IMR-90 (cell line): ENCODE data around the gene ANGEL1. TPM values are rescaled to one million over a fixed set of nuclear protein-coding genes. Genes with fewer than 3 reads are reported as not detected.

Experiments
- ATAC-seq: fragments of 200-7000 bp; cut with Tn5 transposase; 2 replicates; pipeline ENCODE4 v1.9.1; 2020; ENCODE audit warnings: low read depth, mild to moderate bottlenecking, moderate library complexity
- BruUV-seq: library from RNA; stranded (reverse); fragments of 400-500 nt; replicated peaks from 2 replicates; lab custom pipeline; 2021; lab: Mats Ljungman, UMichigan
- CTCF ChIA-PET: fragments of 300-600 bp; formaldehyde crosslinking; extraction: SDS; loops from one replicate; lab custom pipeline; 2021; ENCODE audit warnings: antibody characterized with exemption; lab: Yijun Ruan, JAX
- POLR2A ChIA-PET: fragments of 300-600 bp; sonication (Branson Sonifier 250); formaldehyde crosslinking; loops from one replicate; lab custom pipeline; 2022; ENCODE audit warnings: antibody characterized with exemption; ENCODE audit not compliant: unreplicated experiment; lab: Charles Lee
- DNase-seq: peaks from one replicate; pipeline ENCODE4 v3.0.0; 2013
- H2AFZ ChIP-seq: replicated peaks from 2 replicates; pipeline ENCODE3; 2013; ENCODE audit warnings: low read length, mild to moderate bottlenecking; ENCODE audit not compliant: poor library complexity
- H2AK5ac ChIP-seq: 2 replicates; pipeline ENCODE4 v1.6.1; 2013; ENCODE audit warnings: low read depth, low read length, inconsistent platforms
- H2AK9ac ChIP-seq: replicated peaks from 2 replicates; pipeline ENCODE3; 2013; ENCODE audit warnings: mild to moderate bottlenecking, low read depth, low read length, moderate library complexity; ENCODE audit not compliant: poor library complexity
- H2BK120ac ChIP-seq: 2 replicates; pipeline ENCODE4 v1.6.1; 2013; ENCODE audit warnings: low read depth, low read length, inconsistent platforms
- H2BK15ac ChIP-seq: 3 replicates; pipeline ENCODE4 v1.6.1; 2013; ENCODE audit warnings: low read depth, low read length, inconsistent platforms
- H2BK20ac ChIP-seq: 2 replicates; pipeline ENCODE4 v1.6.1; 2013; ENCODE audit warnings: low read depth, mild to moderate bottlenecking, inconsistent platforms, low read length, moderate library complexity
- H2BK5ac ChIP-seq: 2 replicates; pipeline ENCODE4 v1.6.1; 2013; ENCODE audit warnings: mild to moderate bottlenecking, low read depth, low read length, inconsistent platforms; ENCODE audit not compliant: poor library complexity, severe bottlenecking
- H3K14ac ChIP-seq: replicated peaks from 2 replicates; pipeline ENCODE4 v1.6.1; 2013; ENCODE audit warnings: low read depth, low read length, inconsistent platforms
- H3K18ac ChIP-seq: 2 replicates; pipeline ENCODE4 v1.6.1; 2013; ENCODE audit warnings: low read depth, low read length, control low read depth
- H3K23ac ChIP-seq: 2 replicates; pipeline ENCODE4 v1.6.1; 2013; ENCODE audit warnings: low read depth, low read length, inconsistent platforms
- H3K27ac ChIP-seq: 2 replicates; pipeline ENCODE4 v1.5.1; 2013; ENCODE audit warnings: mild to moderate bottlenecking, control low read depth, low read length; ENCODE audit not compliant: insufficient read depth
- H3K27me3 ChIP-seq: 2 replicates; pipeline ENCODE4 v1.6.1; 2013; ENCODE audit warnings: low read length; ENCODE audit not compliant: control insufficient read depth, insufficient read depth
- H3K36me3 ChIP-seq: 2 replicates; pipeline ENCODE4 v1.6.1; 2013; ENCODE audit warnings: low read length, mixed read lengths; ENCODE audit not compliant: control insufficient read depth, insufficient read depth
- H3K4ac ChIP-seq: 2 replicates; pipeline ENCODE4 v1.6.1; 2013; ENCODE audit warnings: low read depth, low read length, inconsistent platforms
- H3K4me1 ChIP-seq: 2 replicates; pipeline ENCODE4 v1.6.1; 2013; ENCODE audit warnings: low read length, mixed read lengths; ENCODE audit not compliant: control insufficient read depth, insufficient read depth
- H3K4me2 ChIP-seq: 2 replicates; pipeline ENCODE4 v1.6.1; 2013; ENCODE audit warnings: low read depth, mild to moderate bottlenecking, control low read depth, low read length, moderate library complexity
- H3K4me3 ChIP-seq: 2 replicates; pipeline ENCODE4 v1.5.1; 2013; ENCODE audit warnings: low read depth, mild to moderate bottlenecking, control low read depth, low read length, moderate library complexity; ENCODE audit not compliant: insufficient read depth
- H3K56ac ChIP-seq: 2 replicates; pipeline ENCODE4 v1.6.1; 2013; ENCODE audit warnings: low read length, inconsistent platforms; ENCODE audit not compliant: insufficient read depth; ENCODE audit errors: extremely low read depth
- H3K79me1 ChIP-seq, 2 experiments: 2 replicates each; pipeline ENCODE4 v1.6.1; 2013; ENCODE audit warnings: low read length in 2 of 2, inconsistent platforms in 1 of 2, low read depth in 1 of 2
- H3K9ac ChIP-seq: 2 replicates; pipeline ENCODE4 v1.6.1; 2013; ENCODE audit warnings: low read depth, low read length, control low read depth
- H3K9me1 ChIP-seq: 2 replicates; pipeline ENCODE4 v1.6.1; 2013; ENCODE audit warnings: low read length, inconsistent platforms; ENCODE audit not compliant: insufficient read depth
- H3K9me3 ChIP-seq: 2 replicates; pipeline ENCODE4 v1.6.1; 2013; ENCODE audit warnings: low read length; ENCODE audit not compliant: control insufficient read depth, insufficient read depth
- H4K20me1 ChIP-seq: 2 replicates; pipeline ENCODE4 v1.6.1; 2013; ENCODE audit warnings: low read length, inconsistent platforms; ENCODE audit not compliant: insufficient read depth
- H4K5ac ChIP-seq: 2 replicates; pipeline ENCODE4 v1.6.1; 2013; ENCODE audit warnings: mild to moderate bottlenecking, low read depth, low read length, control low read depth
- H4K8ac ChIP-seq, 2 experiments: 2 replicates each; pipeline ENCODE4 v1.6.1; 2013; ENCODE audit warnings: low read depth in 2 of 2, low read length in 2 of 2, control low read depth in 1 of 2, inconsistent platforms in 1 of 2
- H4K91ac ChIP-seq: 2 replicates; pipeline ENCODE4 v1.6.1; 2013; ENCODE audit warnings: low read depth, low read length, inconsistent platforms; ENCODE audit not compliant: insufficient read depth
- CEBPB ChIP-seq: IDR thresholded peaks from 2 replicates; pipeline ENCODE4 v1.6.1; 2012; ENCODE audit warnings: low read depth, low read length, improper control_type of control experiment
- CHD1 ChIP-seq: IDR thresholded peaks from 2 replicates; pipeline ENCODE4 v1.6.1; 2012; ENCODE audit warnings: low read depth, low read length, improper control_type of control experiment
- CTCF ChIP-seq: conservative IDR thresholded peaks from 2 replicates; pipeline ENCODE4 v1.5.1; 2012; ENCODE audit warnings: mild to moderate bottlenecking, low read depth, low read length, improper control_type of control experiment
- FOS ChIP-seq: fragments of 150-350 bp; IDR thresholded peaks from 2 replicates; pipeline ENCODE4 v1.6.1; 2016; ENCODE audit warnings: low read depth, low read length
- MAFK ChIP-seq: IDR thresholded peaks from 2 replicates; pipeline ENCODE4 v1.6.1; 2012; ENCODE audit warnings: low read depth, low read length, improper control_type of control experiment
- MAZ ChIP-seq: IDR thresholded peaks from 2 replicates; pipeline ENCODE4 v1.6.1; 2012; ENCODE audit warnings: low read depth, mild to moderate bottlenecking, low read length, improper control_type of control experiment, moderate library complexity, borderline replicate concordance
- MXI1 ChIP-seq: IDR thresholded peaks from 2 replicates; pipeline ENCODE4 v1.6.1; 2012; ENCODE audit warnings: low read depth, mild to moderate bottlenecking, low read length, moderate library complexity, borderline replicate concordance
- NFE2L2 ChIP-seq: fragments of 150-350 bp; IDR thresholded peaks from 2 replicates; pipeline ENCODE4 v1.6.1; 2016; ENCODE audit warnings: low read depth, mild to moderate bottlenecking, low read length
- POLR2A ChIP-seq: IDR thresholded peaks from 2 replicates; pipeline ENCODE4 v1.6.1; 2012; ENCODE audit warnings: mild to moderate bottlenecking, low read depth, low read length
- RAD21 ChIP-seq: IDR thresholded peaks from 2 replicates; pipeline ENCODE4 v1.6.1; 2012; ENCODE audit warnings: low read length, improper control_type of control experiment
- RCOR1 ChIP-seq: IDR thresholded peaks from 2 replicates; pipeline ENCODE4 v1.6.1; 2012; ENCODE audit warnings: mild to moderate bottlenecking, low read length, improper control_type of control experiment; ENCODE audit not compliant: insufficient replicate concordance
- RFX5 ChIP-seq: IDR thresholded peaks from 2 replicates; pipeline ENCODE4 v1.8.0; 2012; ENCODE audit warnings: low read depth, mild to moderate bottlenecking, low read length, moderate library complexity
- SMC3 ChIP-seq: fragments of 150-350 bp; IDR thresholded peaks from 2 replicates; pipeline ENCODE4 v1.6.1; 2016; ENCODE audit warnings: low read depth, mild to moderate bottlenecking, antibody characterized with exemption, low read length, moderate library complexity
- USF2 ChIP-seq: fragments of 150-350 bp; IDR thresholded peaks from 2 replicates; pipeline ENCODE4 v1.6.1; 2017; ENCODE audit warnings: mild to moderate bottlenecking, antibody characterized with exemption, low read length, low read depth
- WGBS, 2 experiments: methylation state at CpG; one replicate each; pipeline versions ENCODE4 v1.1.5 to v1.1.7; 2013; ENCODE audit warnings: missing lambda C conversion rate in 2 of 2; ENCODE audit not compliant: insufficient read length in 1 of 2; ENCODE audit errors: extremely low coverage in 2 of 2; 5-methylcytosine and 5-hydroxymethylcytosine counted together
- dilution Hi-C: fragments of 300-500 bp; cut with HindIII; formaldehyde crosslinking; loops from one replicate; pipeline ENCODE4 v1.14.3; 2018; ENCODE audit warnings: low sequenced_read_pairs; ENCODE audit not compliant: unreplicated experiment
- in situ Hi-C: fragments of 300-500 bp; cut with MboI; formaldehyde crosslinking; loops from 3 replicates; pipeline ENCODE4 v1.14.3; 2019; ENCODE audit warnings: low sequenced_read_pairs, inconsistent platforms, mixed read lengths
- intact Hi-C: fragments of 100-400 bp; cut with micrococcal nuclease; formaldehyde crosslinking; loops from 2 replicates; pipeline ENCODE4 v1.10.0; 2022
- polyA plus RNA-seq, 3 experiments: library from polyadenylated mRNA; depleted of rRNA; stranded (reverse); fragments of >200 nt; gene quantifications; 2 replicates each; pipeline ENCODE4 v1.2.3, GENCODE V29; 2012; ENCODE audit warnings: low replicate concordance in 1 of 3
- total RNA-seq: library from RNA; depleted of rRNA; stranded (reverse); fragments of >200 nt; gene quantifications from 2 replicates; pipeline ENCODE4 v1.2.3, GENCODE V29; 2012
- TF ChIP-seq, protein P1 (sequence below): fragments of 150-350 bp; IDR thresholded peaks from 2 replicates; pipeline ENCODE4 v1.6.1; 2016; ENCODE audit warnings: low read depth, mild to moderate bottlenecking, low read length, moderate library complexity, borderline replicate concordance

Gene ANGEL1
- total and polyA plus RNA-seq, 2 of the 4 experiments (the other 2 are of a cell fraction), result 4.1 to 10.0 TPM

GRCh38 chr14:76830556-76830955 lies 17.9 kb upstream of the ANGEL1 start:
- Histone ChIP-seq H3K18ac (no peak overlapping the region), H2AFZ (no peak overlapping the region), H3K9me3 (no peaks in the 10 kb centered on the region), H3K4me1 (no peaks in the 10 kb centered on the region), H4K8ac (no peak overlapping the region), H4K91ac (no peak overlapping the region), H3K79me1 (no peaks in the 10 kb centered on the region), H3K23ac (no peak overlapping the region), H3K56ac (no peak overlapping the region), H2AK9ac (no peak overlapping the region), H3K4me3 (no peak overlapping the region), H3K4me2 (no peak overlapping the region), H2BK20ac (no peak overlapping the region), H3K27me3 (peaks cover 22% of the 10 kb centered on the region), H4K5ac (no peak overlapping the region), H3K9me1 (no peaks in the 10 kb centered on the region), H2BK120ac (no peak overlapping the region), H2AK5ac (no peak overlapping the region), H3K36me3 (no peaks in the 10 kb centered on the region), H4K20me1 (no peaks in the 10 kb centered on the region), H3K14ac (no peak overlapping the region), H3K4ac (no peak overlapping the region), H2BK15ac (no peak overlapping the region), H2BK5ac (no peak overlapping the region), H3K9ac (no peak overlapping the region), H3K27ac (no peak overlapping the region)
- ChIA-PET CTCF (no interaction called here), POLR2A (interaction anchor here (0.6 kb wide), 1 partner anchor 9 kb away, joined by 3 read pairs; no protein-coding TSS in a partner anchor)
- intact Hi-C loops, result no loop called here
- DNase-seq (no peak), ATAC-seq (no peak)
- TF ChIP-seq CTCF (no peak), SMC3 (no peak), RFX5 (no peak), CHD1 (no peak), RAD21 (no peak), POLR2A (no peak), RCOR1 (no peak), CEBPB (no peak), USF2 (no peak), MAZ (no peak), FOS (no peak), MXI1 (no peak), MAFK (no peak), NFE2L2 (no peak)
- TF ChIP-seq, protein P1, sequence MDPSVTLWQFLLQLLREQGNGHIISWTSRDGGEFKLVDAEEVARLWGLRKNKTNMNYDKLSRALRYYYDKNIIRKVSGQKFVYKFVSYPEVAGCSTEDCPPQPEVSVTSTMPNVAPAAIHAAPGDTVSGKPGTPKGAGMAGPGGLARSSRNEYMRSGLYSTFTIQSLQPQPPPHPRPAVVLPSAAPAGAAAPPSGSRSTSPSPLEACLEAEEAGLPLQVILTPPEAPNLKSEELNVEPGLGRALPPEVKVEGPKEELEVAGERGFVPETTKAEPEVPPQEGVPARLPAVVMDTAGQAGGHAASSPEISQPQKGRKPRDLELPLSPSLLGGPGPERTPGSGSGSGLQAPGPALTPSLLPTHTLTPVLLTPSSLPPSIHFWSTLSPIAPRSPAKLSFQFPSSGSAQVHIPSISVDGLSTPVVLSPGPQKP, result no peak
- no CpG with 5 or more reads among the region's 4 CpGs for WGBS, 2 experiments
- in situ Hi-C loops, result no loop called here
- BruUV-seq, result no TSS peak
- dilution Hi-C loops, result no loop called here
